HEK293 (cell line): ENCODE data around the gene LDLRAD3.

Source experiments
- CTCF ChIA-PET: fragments of 350-600 bp; formaldehyde crosslinking; extraction: SDS; loops from one replicate; lab custom pipeline; 2021; ENCODE audit warnings: antibody characterized with exemption; lab: Yijun Ruan, JAX
- POLR2A ChIA-PET: fragments of 300-600 bp; formaldehyde crosslinking; extraction: SDS; loops from one replicate; lab custom pipeline; 2020; ENCODE audit warnings: antibody characterized with exemption, inconsistent platforms; lab: Yijun Ruan, JAX
- H3K27ac ChIP-seq: fragments of 200-500 bp; sonication (Bioruptor generic); 2 replicates; pipeline ENCODE4 v1.5.1; 2014; ENCODE audit warnings: low read depth, low read length, control low read depth, inconsistent platforms; ENCODE audit errors: extremely low read depth
- H3K36me3 ChIP-seq, 2 experiments: fragments of 200-500 bp in 1 of 2; sonication (Bioruptor generic) in 1 of 2; 1 replicate in 1 of 2; 2 replicates in 1 of 2; pipeline ENCODE4 v1.5.1; 2014 to 2017; ENCODE audit warnings: inconsistent platforms in 2 of 2, low read length in 2 of 2; ENCODE audit not compliant: control insufficient read depth in 2 of 2, insufficient read depth in 1 of 2
- H3K4me1 ChIP-seq: fragments of 200-500 bp; sonication (Bioruptor generic); 2 replicates; pipeline ENCODE4 v1.5.1; 2014; ENCODE audit warnings: mild to moderate bottlenecking, low read length, inconsistent platforms; ENCODE audit not compliant: control insufficient read depth, insufficient read depth
- H3K4me3 ChIP-seq: 2 replicates; pipeline ENCODE4 v1.5.1; 2011; ENCODE audit warnings: low read depth, mild to moderate bottlenecking, control low read depth, low read length, moderate library complexity
- H3K9me3 ChIP-seq: fragments of 200-500 bp; sonication (Bioruptor generic); 2 replicates; pipeline ENCODE4 v1.5.1; 2014; ENCODE audit warnings: low read depth, low read length, inconsistent platforms; ENCODE audit not compliant: control insufficient read depth, insufficient read depth
- CTCF ChIP-seq: fragments of 450-650 bp; formaldehyde crosslinking; IDR thresholded peaks from 2 replicates; pipeline ENCODE4 v1.5.1; 2016; ENCODE audit warnings: missing biosample characterization, missing genetic modification characterization
- HOXC10 ChIP-seq: sonication (generic); formaldehyde crosslinking; IDR thresholded peaks from 2 replicates; pipeline ENCODE4 v1.8.1; 2023; ENCODE audit warnings: mild to moderate bottlenecking, missing genetic modification reagents
- HOXD13 ChIP-seq: sonication (generic); formaldehyde crosslinking; IDR thresholded peaks from 2 replicates; pipeline ENCODE4 v1.8.0; 2022; ENCODE audit warnings: missing genetic modification reagents, borderline replicate concordance
- REST ChIP-seq: fragments of 450-650 bp; formaldehyde crosslinking; IDR thresholded peaks from 2 replicates; pipeline ENCODE4 v1.5.1; 2016; ENCODE audit warnings: missing biosample characterization, missing genetic modification characterization
- SCRT2 ChIP-seq: fragments of 450-650 bp; formaldehyde crosslinking; IDR thresholded peaks from 2 replicates; pipeline ENCODE4 v1.5.1; 2016; ENCODE audit warnings: missing biosample characterization, missing genetic modification characterization
- SP3 ChIP-seq: fragments of 450-650 bp; formaldehyde crosslinking; IDR thresholded peaks from 2 replicates; pipeline ENCODE4 v1.5.1; 2016; ENCODE audit warnings: missing biosample characterization, missing genetic modification characterization
- TRIM28 ChIP-seq: IDR thresholded peaks from 2 replicates; pipeline ENCODE4 v1.6.1; 2011; ENCODE audit warnings: low read length, control low read depth, borderline replicate concordance
- ZBTB20 ChIP-seq: fragments of 450-650 bp; formaldehyde crosslinking; IDR thresholded peaks from 2 replicates; pipeline ENCODE4 v1.5.1; 2016; ENCODE audit warnings: missing biosample characterization, missing genetic modification characterization
- ZBTB49 ChIP-seq: fragments of 450-650 bp; formaldehyde crosslinking; IDR thresholded peaks from 2 replicates; pipeline ENCODE4 v1.5.1; 2016; ENCODE audit warnings: missing biosample characterization, missing genetic modification characterization, low read depth
- ZFP69B ChIP-seq: fragments of 450-650 bp; formaldehyde crosslinking; IDR thresholded peaks from 2 replicates; pipeline ENCODE4 v1.5.1; 2016; ENCODE audit warnings: missing biosample characterization, missing genetic modification characterization
- ZNF311 ChIP-seq: fragments of 450-650 bp; formaldehyde crosslinking; IDR thresholded peaks from 2 replicates; pipeline ENCODE4 v1.5.1; 2017; ENCODE audit warnings: missing biosample characterization, missing genetic modification characterization, borderline replicate concordance
- ZNF654 ChIP-seq: fragments of 450-650 bp; formaldehyde crosslinking; IDR thresholded peaks from 2 replicates; pipeline ENCODE4 v1.5.1; 2016; ENCODE audit warnings: low read depth, missing biosample characterization, missing genetic modification characterization
- ZNF660 ChIP-seq: fragments of 450-650 bp; IDR thresholded peaks from 2 replicates; pipeline ENCODE4 v1.5.1; 2018; ENCODE audit warnings: missing biosample characterization, mild to moderate bottlenecking, missing genetic modification characterization
- ZNF777 ChIP-seq: fragments of 450-650 bp; formaldehyde crosslinking; IDR thresholded peaks from 2 replicates; pipeline ENCODE4 v1.5.1; 2017; ENCODE audit warnings: missing biosample characterization, missing genetic modification characterization, borderline replicate concordance
- ZNF791 ChIP-seq: fragments of 450-650 bp; formaldehyde crosslinking; IDR thresholded peaks from 2 replicates; pipeline ENCODE4 v1.5.1; 2016; ENCODE audit warnings: missing biosample characterization, missing genetic modification characterization

The LDLRAD3 gene

GRCh38 chr11:36254713-36255112 is 310.9 kb downstream of the LDLRAD3 start:
- H3K27ac ChIP-seq: no peak overlapping the region
- ChIA-PET POLR2A (no interaction called here), CTCF (interaction anchor here (1.2 kb wide), 1 partner anchor 11 kb away, joined by 4 read pairs; no protein-coding TSS in a partner anchor)
- TF ChIP-seq ZNF791 (tag by site-specific recombination): no peak
- no peak for TF ChIP-seq SP3 (tag by site-specific recombination)
- H3K4me3 ChIP-seq: no peak overlapping the region
- H3K36me3 ChIP-seq: no peaks in the 10 kb centered on the region
- H3K9me3 ChIP-seq: no peaks in the 10 kb centered on the region
- H3K4me1 ChIP-seq: no peaks in the 10 kb centered on the region

GRCh38 chr11:36257351-36257750 is 313.5 kb downstream of the LDLRAD3 start:
- H3K36me3 ChIP-seq: no peaks in the 10 kb centered on the region
- no peak for TF ChIP-seq ZNF311 (tag by site-specific recombination)
- TF ChIP-seq HOXD13: no peak
- TF ChIP-seq ZBTB49 (tag by site-specific recombination): no peak
- no peak for TF ChIP-seq ZFP69B (tag by site-specific recombination)
- no peak for TF ChIP-seq ZNF660 (tag by site-specific recombination)
- TF ChIP-seq TRIM28: no peak
- TF ChIP-seq ZBTB20: no peak
- no peak for TF ChIP-seq HOXC10
- no peak overlapping the region for H3K4me3 ChIP-seq
- no peaks in the 10 kb centered on the region for H3K4me1 ChIP-seq
- ChIA-PET POLR2A (no interaction called here), CTCF (interaction anchor here (0.6 to 3.2 kb wide), 14 partner anchors 8 to 1907 kb away, joined by 3 to 30 read pairs (median 3); no protein-coding TSS in a partner anchor)
- H3K9me3 ChIP-seq: no peaks in the 10 kb centered on the region
- no peak overlapping the region for H3K27ac ChIP-seq

- TF ChIP-seq SCRT2 (tag by site-specific recombination): no peak
- no peak for TF ChIP-seq ZNF777 (tag by site-specific recombination)
- TF ChIP-seq ZNF654 (tag by site-specific recombination): peak; percentile 75
- no peak for TF ChIP-seq ZBTB49 (tag by site-specific recombination)
- TF ChIP-seq REST (tag by site-specific recombination): no peak
- peak; percentile 18; the same call in 1 of the 2 replicates for TF ChIP-seq CTCF (tag by site-specific recombination)
- no peaks in the 10 kb centered on the region for H3K36me3 ChIP-seq
- no peak overlapping the region for H3K4me3 ChIP-seq
- CTCF ChIA-PET: interaction anchor here (0.5 to 3.2 kb wide), 36 partner anchors 8 to 771 kb away, joined by 3 to 30 read pairs (median 4); partner anchors contain the start of gene PAMR1
- H3K9me3 ChIP-seq: no peaks in the 10 kb centered on the region
- POLR2A ChIA-PET: interaction anchor here (0.8 to 1.2 kb wide), 2 partner anchors 103 to 437 kb away, joined by 3 to 5 read pairs; no protein-coding TSS in a partner anchor
- H3K4me1 ChIP-seq: no peaks in the 10 kb centered on the region
- no peak overlapping the region for H3K27ac ChIP-seq
Measured at GRCh38 chr11:36258730-36259360, 315.0 kb downstream of the LDLRAD3 start.
